Dedifferentiated amniotic fluid mesenchymal stem cell (primary cell): ENCODE results near the gene SPTLC2.

ENCODE experiments used
- DNase-seq: peaks from one replicate; pipeline ENCODE4 v3.0.0-alpha.2; 2016; ENCODE audit errors: extremely low spot score

The SPTLC2 gene

DNA sequence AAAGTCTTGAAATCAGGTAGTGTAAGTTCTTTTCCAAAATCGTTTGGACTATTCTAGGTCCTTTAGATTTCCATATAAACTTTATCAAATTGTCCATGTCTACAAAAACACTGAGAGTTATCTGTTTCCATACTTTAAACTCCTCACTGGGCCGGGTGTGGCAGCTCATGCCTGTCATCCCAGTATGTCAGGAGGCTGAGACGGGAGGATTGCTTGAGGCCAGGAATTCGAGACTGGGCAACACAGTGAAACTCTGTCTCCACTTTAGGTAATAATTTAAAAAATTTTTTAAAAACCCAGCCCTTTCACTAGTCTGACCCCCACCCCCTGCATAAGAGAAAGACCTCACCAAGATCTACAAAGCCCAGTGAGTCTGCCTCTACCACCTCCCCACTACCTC lies 111.4 kb downstream of the SPTLC2 start:
- DNase-seq, result no peak

DNA sequence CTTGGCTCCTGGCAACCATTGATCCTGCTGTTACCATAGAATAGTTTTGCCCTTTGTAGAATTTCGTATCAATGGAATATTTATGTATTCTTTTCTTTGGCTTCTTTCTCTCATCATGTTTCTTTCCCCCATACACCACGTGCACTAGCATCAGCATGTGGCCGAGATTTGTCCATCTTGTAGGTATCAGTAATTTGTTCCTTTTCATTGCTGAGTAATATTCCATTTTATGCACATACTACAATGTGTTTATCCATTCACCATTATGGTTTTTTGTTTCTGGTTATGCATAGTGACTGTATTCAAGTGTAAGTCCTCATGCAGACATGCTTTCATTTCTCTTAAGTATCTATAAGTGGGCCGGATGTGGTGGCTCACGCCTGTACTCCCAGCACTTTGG lies 113.3 kb downstream of the SPTLC2 start:
- no peak for DNase-seq

DNA sequence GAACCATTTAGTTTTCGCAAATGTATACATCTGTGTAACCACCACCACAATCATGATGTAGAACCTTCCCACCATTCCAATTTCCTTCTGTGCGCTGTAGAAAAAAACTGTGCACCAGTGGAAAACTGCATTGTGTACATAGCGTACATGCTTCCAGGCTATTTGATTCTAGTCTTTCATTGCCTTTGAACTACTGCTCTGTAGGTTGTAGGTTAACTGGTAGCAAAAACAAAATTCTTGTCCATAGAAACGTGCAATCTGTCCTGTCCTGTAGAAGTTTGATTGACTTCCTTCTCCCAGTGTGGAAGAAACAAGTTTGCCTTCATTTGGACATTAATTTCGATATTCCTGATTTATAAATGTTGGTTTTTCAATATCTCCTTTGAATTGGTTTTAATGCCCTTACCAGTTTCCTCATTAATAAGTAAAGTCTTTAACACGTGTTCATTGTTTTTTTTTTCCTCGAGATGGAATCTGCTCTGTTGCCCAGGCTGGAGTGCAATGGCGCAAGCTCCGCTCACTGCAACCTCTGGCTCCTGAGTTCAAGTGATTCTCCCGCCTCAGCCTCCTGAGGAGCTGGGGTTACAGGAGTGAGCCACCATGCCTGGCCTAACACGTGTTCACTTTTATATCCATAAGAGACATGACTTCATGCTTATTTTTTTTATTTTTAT lies 114.2 kb downstream of the SPTLC2 start:
- DNase-seq, result no peak

DNA sequence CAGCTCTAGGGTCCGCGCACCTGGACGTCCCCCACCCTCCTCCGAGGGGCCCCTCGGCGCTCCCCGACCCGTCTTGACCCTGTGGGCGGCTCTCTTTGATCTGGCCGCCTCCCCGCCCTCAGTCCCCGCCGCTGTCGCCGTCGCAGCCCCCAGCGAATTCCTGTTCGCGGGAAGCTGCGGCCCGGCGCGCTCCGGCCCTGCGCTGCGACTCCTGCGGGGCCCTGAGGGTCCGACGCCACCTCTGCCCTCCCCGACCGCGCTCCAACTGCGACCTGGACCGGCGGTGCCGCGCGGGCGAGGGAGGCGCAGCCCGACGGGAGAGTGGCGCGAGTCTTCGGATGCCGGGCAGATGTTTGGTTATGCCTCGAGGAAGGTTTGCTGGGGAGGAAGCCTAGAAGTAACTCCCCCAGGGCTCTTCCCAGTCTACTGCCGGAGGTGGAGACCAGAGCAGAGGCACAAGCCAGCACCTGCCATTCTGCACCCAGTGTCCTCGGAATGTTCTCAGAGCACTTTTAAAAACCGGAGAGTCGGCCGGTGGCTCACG lies 117.4 kb downstream of the SPTLC2 start:
- no peak for DNase-seq

DNA sequence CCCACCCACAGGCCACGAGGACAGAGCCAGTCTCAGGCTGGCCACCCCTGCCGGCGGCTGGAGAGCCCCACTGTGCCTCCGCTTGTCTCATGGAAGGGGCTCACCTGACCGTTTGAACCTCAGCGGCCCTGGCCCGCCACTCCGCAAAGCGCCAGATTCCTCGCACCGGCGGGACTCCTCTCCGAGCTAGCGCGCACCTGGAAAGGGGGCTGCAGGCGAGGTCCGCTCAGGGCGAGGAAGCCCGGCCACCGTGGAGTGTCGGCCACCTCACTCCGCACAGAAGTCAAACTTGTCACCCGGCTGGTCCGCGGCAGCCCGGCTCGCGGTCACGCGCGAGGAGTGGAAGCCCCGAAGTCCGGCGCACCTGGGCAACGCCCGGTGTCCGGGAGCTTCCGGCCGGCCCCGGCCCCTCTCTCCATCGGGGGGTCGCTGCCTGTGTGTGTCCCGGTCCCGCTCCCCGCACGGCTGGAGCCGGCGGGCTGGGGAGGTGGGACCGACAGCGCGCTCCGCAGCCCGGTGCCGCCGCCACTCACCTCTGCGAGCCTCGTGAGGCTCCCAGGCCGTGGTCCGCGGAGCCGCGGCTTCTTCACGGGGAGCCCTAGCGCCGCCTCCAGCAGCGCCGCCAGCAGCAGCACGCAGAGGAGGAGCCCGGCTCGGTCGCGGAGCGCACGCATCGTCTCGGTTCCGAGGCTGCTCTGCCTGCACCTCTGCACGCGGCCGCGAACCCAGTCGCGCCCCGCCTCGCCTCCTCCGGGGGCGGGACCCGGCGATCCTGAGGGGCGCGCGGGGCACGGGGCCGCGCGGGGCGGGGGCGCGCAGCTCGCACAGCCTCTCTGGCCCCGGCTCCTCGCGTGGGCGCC lies 118.1 kb downstream of the SPTLC2 start, which contains the start of gene ISM2:
Gene ISM2 (minus strand): TSS at position 697 of the 860 bp plus-strand sequence. CDS start 23 bp downstream, at position 674.
- no peak for DNase-seq

DNA sequence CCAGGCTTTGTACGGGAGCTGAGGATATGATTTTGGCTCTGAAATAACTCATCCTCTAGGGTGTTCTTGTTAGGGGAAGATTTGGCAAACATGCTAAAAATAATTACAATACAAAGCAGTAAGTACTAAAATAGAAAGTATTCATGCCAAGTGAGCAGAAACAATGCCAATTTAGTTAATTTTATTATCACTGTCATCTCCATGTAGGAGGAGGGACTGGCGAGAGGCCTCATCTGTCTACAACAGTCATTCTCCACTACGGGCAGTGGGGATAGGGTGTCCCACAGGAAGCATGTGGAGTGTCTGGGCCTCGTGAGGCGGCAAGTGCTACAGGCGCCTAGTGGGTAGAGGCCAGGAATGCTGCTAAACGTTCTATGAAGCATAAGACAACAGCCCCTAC lies 121.1 kb downstream of the SPTLC2 start:
- DNase-seq, result no peak

DNA sequence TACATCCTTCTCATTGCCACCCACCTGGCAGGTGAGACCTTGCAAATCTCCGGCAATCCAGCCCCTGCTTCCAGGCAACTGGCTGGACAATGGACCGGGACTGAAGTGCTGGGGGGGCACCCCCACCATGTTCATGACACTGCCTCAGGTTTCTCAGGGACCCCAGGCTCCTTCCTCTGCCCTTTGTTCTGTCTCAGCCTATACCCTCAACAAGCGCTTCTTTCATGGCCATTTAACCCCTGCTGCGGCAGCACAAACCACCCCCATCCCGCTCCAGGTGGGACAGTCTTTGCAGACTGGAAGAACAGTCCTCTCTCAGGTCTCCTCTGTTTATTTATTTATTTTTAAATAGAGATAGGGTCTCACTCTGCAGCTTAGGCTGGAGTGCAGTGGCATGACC lies 125.4 kb downstream of the SPTLC2 start:
- DNase-seq, result no peak

DNA sequence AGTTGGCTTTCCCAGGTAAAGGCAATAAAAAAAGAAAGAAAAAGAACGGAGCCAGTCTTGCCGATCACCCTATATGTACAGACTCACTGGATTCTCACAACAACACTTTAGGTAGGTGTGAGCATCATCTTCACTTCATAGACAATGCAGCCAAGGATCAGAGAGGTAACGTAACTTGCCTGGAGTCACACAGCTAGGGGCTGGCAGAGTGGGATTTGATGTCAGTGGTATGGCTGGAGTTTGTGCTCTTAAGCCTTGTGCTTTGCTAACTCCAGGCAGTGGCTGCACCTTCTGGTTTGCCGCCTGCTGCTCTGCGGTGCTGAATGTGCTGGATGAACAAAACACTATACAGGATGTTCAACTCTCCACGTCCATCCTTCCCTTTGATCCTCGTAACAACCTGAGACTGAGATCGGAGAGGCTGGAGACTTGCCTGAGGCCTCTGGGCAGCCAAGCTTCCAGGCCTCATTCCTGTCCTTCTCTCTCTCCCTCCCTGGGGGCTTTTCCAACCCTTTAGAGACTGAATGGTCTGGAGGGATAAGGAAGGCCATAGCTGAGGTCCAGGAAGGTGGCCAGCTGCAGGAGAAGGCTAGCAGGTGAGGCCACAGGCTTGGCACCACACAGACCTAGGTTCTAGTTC lies 126.0 kb downstream of the SPTLC2 start:
- DNase-seq, result no peak

DNA sequence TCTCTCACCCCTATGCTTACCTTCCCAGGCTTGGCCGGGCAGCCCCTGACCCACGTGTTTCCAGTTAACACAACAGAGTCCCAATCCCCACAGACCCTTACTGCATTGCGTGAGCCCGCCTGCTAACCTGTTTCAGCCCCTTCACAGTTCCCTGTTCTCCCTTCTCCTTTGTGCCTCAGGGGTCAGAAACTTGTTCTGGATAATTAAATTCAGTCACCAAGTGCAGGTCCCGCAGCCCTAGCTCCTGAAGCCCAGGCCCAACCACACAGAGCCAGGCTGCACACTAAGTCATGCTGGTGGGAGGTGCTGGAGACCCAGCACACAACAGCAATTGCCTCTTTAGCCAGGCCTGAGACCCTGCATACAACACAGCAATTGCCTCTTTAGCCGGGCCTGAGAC lies 127.4 kb downstream of the SPTLC2 start:
- no peak for DNase-seq

DNA sequence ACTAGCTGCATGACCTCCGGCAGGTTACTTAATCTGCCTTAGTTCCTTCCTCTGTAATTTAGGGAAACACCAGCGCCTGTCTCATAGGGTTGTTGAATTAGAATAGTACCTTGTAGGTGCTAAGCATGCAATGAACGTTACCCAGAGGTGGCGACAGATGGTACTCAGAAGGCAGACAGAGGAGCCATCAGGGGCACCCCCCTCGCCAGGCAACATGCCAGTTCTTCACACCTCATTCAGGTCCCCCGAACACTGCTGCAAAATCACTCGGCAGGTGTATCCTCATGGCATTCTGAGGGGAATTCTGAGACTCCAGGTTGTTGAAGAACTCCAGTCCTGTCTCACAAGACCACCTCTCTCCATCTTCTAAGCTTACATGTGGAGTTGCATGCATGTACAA lies 127.9 kb downstream of the SPTLC2 start:
- DNase-seq, result no peak

DNA sequence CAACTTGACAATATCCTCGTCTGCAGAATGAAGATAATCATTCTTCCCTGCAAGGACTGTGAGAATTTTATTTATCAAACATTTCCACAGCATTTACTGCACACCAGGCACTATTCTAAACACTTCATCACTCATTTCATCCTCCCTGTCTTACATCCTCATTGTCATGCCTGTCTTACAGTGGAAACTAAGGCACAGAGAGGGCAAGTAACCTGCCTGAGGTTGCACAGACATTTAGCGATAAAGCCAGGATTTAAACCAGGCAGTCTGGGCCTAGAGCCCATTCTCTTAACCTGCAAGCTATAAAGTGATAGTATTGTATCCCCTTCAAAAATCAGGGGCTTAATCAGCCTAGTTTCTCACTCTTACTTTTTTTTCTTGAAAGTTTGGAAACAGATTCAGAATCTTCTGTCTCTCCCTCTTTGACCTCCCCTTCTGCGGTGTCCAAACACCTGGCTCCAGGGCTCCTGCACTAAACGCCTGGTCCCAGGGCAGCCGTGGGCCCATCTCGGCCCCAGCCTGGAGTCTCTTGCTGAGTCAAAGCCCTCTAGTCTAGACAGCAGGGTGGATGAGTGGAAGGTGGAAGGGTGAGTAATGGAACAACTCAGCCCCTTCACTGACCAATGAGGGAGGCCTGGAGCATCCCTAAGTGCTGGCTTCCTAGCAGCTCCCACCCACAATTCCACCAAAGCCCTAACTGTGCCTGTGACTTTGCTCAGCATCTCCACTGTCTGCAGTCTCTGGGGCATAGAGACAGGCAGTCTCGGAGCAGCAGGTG lies 130.3 kb downstream of the SPTLC2 start:
- DNase-seq, result no peak

DNA sequence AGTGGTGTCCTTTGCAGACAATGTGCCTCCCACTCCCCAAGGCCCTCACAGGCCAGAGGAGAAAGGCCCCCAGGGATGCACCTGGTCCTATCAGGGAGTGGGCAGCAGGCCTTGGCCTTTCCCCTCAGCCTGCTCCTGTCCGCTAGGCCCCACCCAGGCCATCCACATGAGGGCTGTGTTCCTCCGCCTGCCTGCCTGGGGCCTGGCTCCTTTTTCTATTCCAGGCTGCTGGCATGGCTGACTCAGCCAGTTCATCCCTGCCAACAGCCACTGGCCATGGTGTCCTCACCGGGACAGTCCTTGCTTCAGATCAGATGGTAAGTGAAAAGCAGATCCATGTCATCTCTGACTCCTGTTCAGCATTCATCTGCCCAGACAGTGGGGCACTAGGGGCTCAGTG lies 131.2 kb downstream of the SPTLC2 start:
- no peak for DNase-seq

DNA sequence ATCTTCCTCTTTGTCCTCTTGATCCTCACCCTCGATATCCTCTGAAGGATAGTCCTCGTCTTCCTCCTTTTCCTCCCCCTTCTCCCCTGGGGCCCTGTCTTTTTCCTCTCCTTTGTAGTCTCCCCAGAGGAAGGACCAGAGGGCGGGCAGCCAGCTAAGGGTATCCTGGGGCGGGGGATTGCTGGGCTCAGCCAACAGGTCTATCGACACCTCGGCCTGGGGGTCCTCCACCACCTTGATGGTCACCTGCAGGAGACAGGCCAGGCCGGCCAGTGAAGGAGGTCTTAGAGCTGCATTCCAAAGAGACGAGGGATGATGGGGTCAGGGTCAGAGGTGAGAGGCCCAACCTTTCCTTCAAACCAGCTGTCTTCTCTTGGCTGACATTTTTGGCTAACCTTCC lies 134.0 kb downstream of the SPTLC2 start:
- DNase-seq, result no peak

DNA sequence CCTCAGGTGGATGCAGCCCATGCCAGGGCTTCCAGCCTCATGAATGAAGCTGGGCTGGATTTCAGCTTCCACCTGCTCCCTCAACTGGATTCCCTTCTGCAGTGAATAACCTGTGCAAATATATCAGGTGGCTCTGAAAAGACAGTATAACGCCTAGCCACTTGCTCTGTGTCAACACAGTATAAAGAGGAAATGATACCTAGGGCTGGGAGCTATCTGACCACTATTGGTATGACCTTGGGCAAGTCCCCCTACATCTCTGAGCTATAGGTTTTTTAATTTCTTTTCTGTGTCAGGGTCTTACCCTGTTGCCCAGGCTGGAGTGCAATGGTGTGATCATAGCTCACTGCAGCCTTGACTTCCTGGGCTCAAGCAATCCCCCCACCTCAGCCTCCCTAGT lies 137.6 kb downstream of the SPTLC2 start:
- no peak for DNase-seq

DNA sequence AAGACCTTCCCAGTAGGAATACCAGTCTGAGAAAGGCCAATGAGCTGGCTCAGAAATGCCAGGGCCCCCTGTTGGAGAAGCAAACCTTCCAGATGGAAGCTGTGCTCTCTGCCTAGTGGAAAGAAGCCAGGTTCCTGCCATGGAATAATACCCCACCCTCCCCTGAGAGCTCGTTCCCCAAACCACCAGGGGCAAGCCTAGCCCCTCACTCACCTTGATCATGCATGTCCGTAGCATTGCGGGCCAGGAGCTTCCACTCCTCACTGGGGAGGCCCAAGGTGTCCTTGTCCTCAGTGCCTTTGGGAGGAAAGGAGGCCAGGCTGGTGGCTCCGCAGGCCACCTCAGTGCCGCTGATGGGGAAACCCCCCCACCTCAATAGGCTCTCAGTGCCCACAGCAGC lies 138.4 kb downstream of the SPTLC2 start:
- DNase-seq, result no peak

DNA sequence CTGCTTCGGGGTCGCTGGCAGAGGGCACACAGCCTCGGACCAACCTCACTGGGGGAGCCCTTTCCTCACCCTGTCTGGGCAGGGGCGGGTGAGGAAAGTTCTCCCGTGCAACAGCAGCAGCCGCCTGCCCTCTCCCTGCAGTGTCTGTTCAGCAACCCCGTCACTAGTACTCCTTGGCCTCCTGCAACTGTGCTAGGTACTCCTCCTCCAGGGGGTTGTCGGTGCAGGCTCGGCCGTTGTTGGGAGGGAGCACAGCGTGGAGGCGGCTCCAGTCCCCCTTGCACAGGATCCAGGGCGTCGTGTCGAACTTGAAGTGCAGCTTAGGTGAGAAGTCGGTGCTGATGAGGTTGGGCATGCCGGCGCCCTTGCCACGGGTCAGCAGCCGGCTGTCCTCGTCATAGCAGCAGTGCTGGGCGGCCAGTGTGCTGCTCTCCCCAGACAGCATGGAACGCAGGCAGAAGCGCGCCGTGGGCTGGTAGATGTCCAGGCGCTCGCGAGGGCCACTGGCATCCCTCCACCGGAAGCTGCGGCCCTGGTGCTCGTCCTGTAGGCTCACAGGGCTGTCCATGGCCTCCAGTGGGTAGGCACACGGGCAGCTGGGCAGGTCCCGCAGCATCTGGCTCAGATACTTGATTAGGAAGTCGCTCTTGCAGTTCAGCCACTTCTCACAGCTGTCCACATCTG lies 140.9 kb downstream of the SPTLC2 start:
- DNase-seq, result no peak

DNA sequence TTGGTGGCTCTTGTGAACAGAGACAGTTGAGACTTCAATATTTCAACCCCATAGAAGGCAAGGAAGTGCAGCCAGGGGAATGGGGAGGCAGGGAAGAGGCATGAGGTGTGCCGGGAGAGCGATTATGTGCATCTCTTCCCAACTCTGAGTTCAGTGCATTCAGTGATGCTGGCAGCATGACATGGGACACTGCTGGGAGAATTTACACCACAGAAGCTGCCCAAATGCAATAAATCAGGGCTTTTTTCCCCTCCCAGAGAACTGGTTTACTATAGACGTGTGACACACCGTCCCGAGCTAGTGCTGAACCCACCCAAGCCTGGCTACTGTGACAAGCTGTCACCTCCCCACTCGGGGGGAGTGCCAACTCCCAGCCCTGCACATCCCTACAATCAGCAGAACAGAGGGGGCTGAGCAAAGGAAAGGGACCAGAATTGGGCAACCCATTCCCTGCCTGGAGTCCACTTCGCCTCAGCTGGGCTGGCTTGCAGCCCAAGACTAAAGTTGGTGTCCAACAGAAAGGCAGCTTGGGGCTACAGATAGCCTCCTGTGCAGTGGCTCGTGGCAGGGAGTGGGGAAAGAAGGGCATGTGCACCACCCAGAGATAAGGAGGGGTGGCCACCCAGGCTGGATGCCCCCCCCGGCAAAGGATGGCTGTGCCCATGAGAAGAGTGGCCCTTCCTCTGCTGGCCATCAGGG lies 141.8 kb downstream of the SPTLC2 start:
- DNase-seq, result no peak

DNA sequence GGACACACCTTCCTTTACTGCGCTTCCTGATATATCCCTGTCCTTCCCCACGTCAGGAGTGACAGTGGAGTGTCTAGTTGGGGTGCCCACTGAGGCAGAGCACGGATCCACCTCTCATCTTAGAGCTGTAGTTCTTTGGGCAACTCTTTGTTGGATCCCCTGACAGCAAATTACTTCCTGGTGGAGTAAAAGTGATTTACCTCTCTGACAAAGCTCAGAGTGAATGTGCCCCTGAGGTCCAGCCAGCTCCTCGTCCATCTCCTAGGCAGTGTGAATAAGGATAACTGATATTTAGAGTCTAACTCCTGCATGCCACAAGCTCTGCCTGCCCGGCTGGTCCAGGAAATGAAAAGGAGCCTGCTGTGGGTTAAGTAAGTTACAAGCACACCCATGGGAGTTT lies 142.5 kb downstream of the SPTLC2 start:
- no peak for DNase-seq

DNA sequence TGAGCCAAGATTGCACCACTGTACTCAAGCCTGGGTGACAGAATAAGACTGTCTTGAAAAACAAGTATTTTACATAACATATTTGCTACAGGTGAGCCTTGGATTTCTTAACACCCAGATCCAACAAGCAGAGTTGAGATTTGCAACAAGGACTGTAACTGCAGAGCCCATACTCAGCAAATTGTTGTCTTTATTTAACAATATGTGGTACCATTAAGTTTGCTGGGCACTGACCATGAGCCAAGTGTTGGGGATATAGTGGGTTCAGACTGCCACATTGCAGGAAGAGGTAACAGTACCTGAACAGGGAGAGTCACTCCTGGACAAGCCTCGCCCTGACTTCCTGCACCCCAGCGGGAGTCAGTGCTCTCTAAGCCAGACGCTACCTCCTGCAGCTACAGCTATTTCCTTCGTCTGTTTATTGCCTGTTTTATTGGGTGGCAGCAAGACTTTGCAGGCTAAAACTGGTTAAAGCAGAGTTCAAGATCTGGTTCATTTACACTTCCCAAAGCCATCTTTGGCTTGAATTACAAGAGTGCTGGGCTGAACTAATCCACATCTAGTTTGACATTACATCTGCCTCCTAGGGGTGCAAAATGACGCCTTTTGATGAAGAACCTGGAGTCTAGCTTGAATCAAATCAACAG lies 146.1 kb downstream of the SPTLC2 start:
- DNase-seq, result no peak

DNA sequence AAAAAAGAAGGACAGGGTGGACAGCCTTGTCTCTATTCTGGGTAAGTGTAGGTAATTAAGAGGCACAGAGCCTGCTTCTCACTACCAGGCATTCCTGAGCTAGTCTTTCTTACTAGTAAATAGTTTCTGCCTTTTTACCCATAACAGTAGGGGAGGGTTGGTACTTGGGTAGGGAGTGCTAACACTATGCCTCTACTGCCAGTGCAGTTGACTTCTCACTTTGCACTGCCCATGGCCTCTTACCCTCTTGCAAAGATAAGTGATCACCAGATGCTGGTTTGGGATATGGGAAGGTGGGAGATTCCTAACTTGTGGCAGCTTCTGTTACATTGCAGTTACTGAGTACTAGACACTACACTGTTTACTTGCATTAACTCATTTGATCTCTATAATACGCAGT lies 146.9 kb downstream of the SPTLC2 start:
- DNase-seq, result no peak
